ENCODE measurements around the gene PIAS1.
"Not testable (repeated sequence)": the region's sequence is repeated elsewhere in the genome, so short reads cannot be mapped to it uniquely, and the experiment has no call there.

PIAS1 gene

DNA sequence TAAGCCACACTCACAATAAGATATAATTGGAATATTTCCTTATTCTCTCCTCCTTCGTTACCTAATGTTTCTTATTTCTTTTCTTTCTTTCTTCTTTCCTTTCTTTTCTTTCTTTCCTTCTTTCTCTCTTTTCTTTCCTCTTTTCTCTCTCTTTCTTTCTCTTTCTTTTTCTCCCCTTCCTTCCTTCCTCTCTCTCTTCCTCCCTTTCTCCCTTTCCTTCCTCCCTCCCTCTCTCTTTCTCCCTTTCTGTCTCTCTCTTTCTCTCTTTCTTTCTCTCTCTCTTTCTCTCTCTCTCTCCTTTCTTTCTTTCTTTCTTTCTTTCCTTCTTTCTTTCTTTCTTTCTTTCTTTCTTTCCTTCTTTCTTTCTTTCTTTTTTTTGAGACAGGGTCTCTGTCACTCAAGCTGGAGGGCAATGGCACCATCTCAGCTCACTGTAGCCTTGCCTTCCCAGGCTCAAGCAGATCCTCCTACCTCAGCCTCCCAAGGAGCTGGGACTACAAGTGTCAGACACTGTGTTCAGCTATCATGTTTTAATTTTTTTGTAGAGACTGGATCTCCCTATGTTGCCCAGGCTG is 19.3 kb upstream of the PIAS1 start:
- DNase-seq, result no peak

GRCh38 chr15:68038246-68038645 is 15.9 kb upstream of the PIAS1 start:
- no peak for DNase-seq

- DNase-seq, result no peak
Measured at GRCh38 chr15:68040144-68040543, 14.0 kb upstream of the PIAS1 start.

DNA sequence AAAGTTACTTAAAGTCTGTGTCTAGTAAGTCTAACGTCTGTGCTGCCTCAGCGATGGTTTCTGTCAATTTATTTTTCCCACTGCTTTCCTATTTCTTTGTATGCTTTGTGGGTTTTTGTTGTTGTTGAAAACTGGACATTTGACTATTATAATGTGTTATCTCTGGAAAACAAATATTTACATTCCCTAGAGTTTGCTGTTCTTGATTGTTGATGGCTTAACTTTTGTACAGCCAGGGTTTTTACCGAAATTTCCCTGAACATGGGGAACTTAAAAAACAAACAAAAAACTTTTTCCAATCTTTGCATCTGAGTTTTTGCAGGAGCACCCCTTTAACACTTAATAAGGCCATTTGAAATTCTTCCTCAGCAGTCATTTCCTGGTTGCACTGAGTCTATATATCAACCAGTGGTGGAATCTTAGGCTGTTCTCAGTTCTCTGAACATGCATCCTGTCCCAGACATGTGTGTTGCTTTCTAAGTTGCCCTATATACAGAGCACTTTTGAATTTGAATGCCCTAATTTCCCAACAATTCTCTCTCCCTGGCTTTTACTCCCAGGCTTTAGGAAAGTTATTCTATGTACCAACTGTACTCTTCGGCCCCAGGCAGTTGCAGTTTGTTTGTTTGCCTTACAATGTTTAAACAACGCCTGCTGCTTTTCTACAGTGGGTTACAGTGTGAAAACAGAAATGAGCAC is 11.8 kb upstream of the PIAS1 start:
- no peak for DNase-seq

DNA sequence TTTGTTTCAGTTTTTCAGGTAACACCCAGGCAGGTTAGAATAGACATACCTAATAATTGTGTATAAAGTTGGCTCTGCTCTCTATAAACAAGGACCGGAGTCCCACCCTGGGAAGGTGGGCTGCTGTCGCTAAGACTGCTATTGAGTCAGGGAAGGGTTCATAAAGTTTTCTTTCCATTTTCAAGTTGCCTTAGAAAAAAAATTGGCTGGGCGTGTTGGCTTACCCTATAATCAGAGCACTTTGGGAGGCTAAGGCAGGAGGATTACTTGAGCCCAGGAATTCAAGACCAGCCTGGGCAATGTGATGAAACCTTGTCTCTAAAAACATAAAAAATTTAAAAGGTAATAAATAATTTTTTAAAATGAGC is 11.3 kb upstream of the PIAS1 start:
- no peak for DNase-seq

DNA sequence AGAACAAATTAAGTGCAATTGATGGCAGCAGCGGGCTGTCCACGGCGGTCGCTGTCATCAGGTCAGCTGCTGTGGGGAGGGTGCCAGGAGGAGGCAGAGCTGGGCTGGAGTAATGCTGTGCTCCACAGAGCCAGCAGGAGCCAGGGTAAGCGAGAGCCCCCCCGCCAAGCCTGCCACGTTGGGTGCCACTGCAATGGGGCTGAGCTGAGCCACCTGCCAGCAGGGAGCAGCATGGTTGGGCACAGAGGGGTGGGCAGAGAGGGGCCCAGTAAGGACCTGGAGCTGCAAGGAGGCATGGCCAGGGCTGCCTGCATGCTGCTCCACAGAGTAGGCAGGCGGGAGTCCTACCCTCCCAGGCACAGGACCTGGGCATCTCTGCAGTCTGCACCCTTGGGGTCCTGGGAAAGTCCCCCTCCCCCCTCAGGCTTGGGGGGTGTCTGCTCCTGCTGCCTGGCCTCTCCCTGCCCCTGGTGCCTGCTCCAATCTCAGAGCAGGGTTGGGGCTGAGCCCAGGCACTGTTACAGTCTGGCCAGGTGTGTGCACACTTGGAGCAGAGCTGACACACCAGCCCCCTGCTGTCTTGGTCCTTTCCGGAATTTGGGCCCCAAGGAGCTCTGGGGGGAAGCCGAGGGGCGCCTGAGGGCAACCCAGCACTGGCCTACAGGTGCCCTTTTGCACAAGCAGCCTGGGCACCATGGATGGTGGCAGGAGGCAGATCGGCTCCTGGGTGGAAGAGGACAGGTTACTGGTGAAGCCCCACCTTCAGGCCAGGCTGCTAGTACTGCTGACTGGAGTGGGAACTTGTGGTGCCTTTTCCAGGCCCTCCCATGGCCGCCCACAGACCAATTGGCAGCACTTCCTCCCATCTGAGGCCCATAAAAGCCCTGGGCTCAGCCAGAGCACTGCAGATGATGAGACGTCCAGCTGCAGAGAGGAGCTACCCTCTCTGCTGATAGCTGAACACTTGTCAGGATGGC is 8.5 kb upstream of the PIAS1 start:
- no peak for DNase-seq

- no peak for DNase-seq
Measured at GRCh38 chr15:68047826-68048225, 6.3 kb upstream of the PIAS1 start.

DNA sequence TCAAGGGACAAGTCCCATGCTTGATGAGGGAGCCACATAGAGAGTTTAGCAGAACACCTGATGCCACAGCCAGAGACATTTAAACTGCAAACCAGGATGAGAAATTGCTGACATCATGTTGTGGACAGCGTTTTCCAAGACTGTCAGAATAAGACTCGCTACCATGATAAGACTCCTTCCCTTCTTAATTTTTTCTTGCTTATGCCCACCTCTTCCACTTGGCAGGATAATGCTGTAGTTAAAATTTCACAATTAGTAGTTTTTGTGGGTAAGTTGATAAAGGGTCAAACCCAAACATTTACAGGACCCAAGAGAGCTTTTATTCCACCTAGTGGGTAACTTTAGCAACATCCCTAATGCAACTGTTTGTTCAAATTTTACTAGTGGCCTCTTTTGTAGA is 3.0 kb upstream of the PIAS1 start:
- DNase-seq, result no peak

- no peak for DNase-seq
Measured at GRCh38 chr15:68051907-68052306, 2.2 kb upstream of the PIAS1 start.

- no peak for DNase-seq
Measured at GRCh38 chr15:68052431-68052830, 1.7 kb upstream of the PIAS1 start.

GRCh38 chr15:68053001-68053400 is 1.1 kb upstream of the PIAS1 start:
- no peak for DNase-seq

DNA sequence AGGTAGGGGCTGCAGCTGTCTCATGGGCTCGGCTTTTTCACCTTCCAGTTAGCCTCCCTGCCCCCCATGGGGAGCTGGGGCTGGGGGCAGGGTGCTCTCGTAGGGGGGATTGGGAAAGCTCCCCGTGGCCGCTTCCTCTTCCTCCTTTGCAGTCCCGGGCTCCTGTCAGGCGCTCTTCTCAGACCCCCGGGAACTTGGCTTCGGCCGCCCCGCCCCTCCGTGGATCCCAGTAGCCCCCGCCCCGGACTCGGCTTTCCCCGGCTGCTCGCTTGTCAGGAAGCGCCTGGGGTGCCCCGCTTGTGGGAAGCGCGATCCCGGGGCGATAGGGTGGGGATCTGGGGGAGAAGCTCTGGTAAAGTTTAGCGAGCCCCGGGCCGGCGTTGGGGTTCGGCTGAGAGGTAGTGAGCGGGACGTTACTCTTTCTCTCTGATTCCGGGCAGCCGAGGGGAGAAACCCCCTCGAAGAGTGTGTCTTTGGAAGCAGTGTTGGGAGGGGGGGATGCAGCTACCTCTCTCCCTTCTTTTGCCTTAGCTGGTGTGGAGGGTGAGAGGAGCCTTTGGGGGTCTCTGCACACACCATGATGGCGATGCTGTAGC is 611 bp downstream of the PIAS1 start:
- DNase-seq, result peak in 1 of 2 donors; percentile 26

GRCh38 chr15:68055224-68055705 is 1.1 kb downstream of the PIAS1 start:
- DNase-seq, result peak; percentile 54 to 63

GRCh38 chr15:68056097-68056865 is 2.2 kb downstream of the PIAS1 start:
- DNase-seq, result no peak

GRCh38 chr15:68057034-68057433 is 2.9 kb downstream of the PIAS1 start:
- DNase-seq, result no peak

- DNase-seq, result no peak
Measured at GRCh38 chr15:68057758-68058157, 3.6 kb downstream of the PIAS1 start.

DNA sequence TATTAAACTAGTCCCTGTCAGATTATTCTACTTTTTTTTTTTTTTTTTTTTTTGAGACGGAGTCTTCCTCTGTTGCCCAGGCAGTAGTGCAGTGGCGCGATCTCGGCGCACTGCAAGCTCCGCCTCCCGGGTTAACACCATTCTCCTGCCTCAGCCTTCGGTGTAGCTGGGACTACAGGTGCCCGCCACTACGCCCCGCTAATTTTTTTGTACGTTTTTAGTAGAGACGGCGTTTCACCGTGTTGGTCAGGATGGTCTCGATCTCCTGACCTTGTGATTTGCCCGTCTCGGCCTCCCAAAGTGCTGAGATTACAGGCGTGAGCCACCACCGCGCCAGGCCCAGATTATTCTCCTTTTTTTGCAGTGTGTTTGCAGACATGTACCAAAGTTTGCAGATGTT is 4.9 kb downstream of the PIAS1 start:
- not testable (repeated sequence) for DNase-seq

DNA sequence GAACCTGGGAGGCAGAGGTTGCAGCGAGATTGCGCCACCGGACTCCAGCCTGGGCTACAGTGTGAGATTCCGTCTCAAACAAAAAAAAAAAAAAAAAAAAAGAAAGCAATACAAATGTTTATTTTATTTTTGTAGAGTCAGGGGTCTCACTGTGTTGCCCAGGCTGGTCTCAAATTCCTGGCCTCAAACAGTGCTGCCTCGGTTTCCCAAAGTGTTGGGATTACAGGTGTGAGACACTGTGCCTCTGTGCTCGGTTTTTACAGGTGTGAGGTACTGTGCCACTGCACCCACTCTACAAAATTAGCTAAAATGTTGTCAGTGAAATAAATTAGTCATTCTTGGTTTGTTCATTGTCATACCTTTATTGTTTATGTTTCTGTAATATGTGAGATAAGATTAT is 5.5 kb downstream of the PIAS1 start:
- no peak for DNase-seq

DNA sequence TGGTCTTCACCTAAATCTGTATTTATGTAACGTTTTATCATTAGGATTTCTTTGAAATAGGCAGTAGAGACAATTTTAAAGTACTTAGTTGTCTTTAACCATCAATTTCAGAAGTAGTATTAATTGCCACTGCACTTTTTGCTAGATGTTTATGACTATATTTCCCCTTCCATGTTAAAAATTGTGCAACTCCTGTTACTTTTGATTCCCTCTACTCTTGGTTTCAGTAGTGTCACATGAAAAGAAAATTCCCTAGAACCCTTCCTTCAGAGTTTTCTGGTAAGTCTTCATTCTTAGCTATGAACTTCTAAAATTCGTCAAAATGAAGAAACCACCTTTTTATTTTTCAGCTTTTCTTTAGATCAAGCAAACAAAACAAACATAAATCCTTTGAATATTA is 7.1 kb downstream of the PIAS1 start:
- no peak for DNase-seq

- DNase-seq, result no peak
Measured at GRCh38 chr15:68061602-68062001, 7.5 kb downstream of the PIAS1 start.

DNA sequence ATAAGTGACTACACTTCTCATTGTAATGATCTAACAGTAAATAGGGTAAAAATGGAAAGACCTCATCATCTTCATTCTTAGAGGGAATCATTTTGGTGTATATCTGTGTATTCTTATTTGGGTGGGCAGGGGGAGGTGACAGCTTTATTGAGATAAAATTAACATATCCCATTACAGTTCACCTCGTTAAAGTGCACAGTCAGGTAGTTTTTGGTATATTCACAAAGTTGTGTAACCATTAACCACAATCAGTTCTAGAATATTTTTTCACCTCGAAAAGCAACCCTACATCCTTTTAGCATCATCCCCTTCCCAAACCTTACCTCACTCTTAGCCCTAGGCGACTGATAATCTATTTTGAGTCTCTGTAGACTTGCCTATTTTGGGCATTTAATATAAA is 8.1 kb downstream of the PIAS1 start:
- DNase-seq, result no peak

DNA sequence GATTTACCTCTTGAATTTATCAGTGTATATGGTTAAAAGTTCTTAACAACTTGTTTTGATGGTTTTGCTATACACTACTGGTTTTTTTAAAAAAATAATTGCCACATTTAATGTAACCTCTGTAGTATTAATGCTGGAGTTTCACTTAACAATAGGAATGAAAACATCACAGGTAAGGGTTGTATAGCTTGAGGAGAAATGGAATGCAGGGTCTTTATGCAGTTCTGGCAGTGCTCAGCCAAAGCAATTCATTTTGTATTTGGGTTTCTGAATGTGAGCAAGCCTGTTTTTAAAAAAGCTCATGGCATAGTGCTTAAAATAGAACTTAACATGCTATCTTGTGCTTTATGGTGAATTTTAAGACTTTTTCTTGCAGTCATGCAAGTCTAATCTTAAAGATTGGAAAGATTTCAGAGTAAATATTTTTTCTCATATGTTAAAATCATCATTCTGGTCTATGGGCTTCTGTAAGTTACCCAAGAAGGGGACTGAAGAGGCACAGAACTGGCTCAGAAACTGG is 8.9 kb downstream of the PIAS1 start:
- DNase-seq, result no peak

Measured in CD4-positive, alpha-beta T cell treated with Interleukin-1 beta for 1 hour (primary cell).